ENCODE measurements around the gene NTM.

The NTM gene

GRCh38 chr11:131858505-131858904 lies 488.1 kb downstream of the NTM start:
- TF ChIP-seq CTCF (IDR thresholded peaks at IDR 0.05; ENCODE audit: low read depth, low read length), result no peak
- no peak overlapping the region for H3K4me3 ChIP-seq (ENCODE audit: low read depth, low read length)

DNA sequence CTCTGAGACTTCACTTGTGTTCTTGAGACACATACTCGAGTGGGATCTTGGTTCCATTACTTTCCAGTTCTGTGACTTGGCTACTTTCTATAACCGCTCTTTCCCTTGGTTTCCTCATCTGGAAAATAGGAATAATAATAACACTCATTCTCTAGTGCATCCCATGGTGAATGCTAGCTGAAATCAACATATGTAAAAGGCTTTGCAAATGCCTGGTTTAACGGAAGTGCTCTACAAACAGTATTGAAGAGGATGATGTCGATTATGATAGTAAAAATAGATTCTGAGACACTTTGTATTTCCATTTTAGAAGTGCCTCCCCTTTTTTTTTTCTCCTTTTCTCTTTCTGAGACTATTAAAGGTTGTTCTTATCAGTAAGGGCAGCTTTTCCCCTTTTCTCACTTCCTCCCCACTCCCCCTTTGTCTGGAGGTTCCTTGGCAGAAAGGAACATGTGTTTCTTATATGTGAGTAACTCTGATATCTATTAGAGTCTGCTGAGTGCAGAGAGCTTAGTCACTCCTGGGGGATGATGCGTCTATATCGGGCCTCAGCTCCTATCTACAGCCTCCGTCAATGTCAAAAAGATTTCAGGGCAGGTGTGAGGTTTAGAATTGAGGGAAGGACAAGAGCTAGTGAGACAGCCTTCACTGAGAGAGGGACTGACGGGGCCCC lies 489.3 kb downstream of the NTM start:
- no peak for TF ChIP-seq CTCF (IDR thresholded peaks at IDR 0.05; ENCODE audit: low read depth, low read length)
- no peak overlapping the region for H3K4me3 ChIP-seq (ENCODE audit: low read depth, low read length)

DNA sequence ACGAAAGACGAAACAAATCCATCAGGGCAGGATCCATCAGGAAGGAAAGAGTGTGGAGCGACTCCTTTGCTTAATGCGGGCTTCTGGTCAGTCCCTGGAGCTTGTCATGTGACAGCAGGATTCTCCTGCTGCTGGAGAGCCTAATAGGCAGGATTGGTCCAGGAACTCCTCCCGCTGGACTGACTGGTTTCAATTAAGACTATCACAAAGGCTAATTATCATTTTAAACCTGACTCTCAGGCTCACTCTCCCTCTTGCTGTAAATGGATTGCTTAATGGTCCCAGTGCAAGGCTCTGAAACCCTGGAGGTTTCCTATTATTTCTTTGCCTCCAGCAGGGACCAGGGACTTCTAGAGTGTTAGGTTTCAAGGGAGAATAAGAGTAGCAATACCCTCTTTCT lies 493.8 kb downstream of the NTM start:
- TF ChIP-seq CTCF (IDR thresholded peaks at IDR 0.05; ENCODE audit: low read depth, low read length), result no peak
- no peak overlapping the region for H3K4me3 ChIP-seq (ENCODE audit: low read depth, low read length)

DNA sequence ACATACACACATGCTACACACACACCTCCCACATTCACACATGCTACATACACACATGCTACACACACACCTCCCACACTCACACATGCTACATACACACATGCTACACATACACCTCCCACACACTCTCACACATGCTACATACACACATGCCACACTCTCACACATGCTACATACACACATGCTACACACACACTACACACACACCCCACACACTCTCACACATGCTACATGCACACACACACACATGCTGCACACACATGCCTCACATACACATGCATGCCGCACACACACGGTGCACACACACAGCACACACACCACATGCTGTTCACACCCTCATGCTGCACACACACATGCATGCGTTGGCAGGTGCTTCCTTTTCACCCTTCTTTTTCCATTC lies 495.4 kb downstream of the NTM start:
- no peak overlapping the region for H3K4me3 ChIP-seq (ENCODE audit: low read depth, low read length)
- no peak for TF ChIP-seq CTCF (IDR thresholded peaks at IDR 0.05; ENCODE audit: low read depth, low read length)

- TF ChIP-seq CTCF (IDR thresholded peaks at IDR 0.05; ENCODE audit: low read depth, low read length), result no peak
- no peak overlapping the region for H3K4me3 ChIP-seq (ENCODE audit: low read depth, low read length)
These were observed 496.4 kb downstream of the NTM start for GRCh38 chr11:131866535-131867400.

DNA sequence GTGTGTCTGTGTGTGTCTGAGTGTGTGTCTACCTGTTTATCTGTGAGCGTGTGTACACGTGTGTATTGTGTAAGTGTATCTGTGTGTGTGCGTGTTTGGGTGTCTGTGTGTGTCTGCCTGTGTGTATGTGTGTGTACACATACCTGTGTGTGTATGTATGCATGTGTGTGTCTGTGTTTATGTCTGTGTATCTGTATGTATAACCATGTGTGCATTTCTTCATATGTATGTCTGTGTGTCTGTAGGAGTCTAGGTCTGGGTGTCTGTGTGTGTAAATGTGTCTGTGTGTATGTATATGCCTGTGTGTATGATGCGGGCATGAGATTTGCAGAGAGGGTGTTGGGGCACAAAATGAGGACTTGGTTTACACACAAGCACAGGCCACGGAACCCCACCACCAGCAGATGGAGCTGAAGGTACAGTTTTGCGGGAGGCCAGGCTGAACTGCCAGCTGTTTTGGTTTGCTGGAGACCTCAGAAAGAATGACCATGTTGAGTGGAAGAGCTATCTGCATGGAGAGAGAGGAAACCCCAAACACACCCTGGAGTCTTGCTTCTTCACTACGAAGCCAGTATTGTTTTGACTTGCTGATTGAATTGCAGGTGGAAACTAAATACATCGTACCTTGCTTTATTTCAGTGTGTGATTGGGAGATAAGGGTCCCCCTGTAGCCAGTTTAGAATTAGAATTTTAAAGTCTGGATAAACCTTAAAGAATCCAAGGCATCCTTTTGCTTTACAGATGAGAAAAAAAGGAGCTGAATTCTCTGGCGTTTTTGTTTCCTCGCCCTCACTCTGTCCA lies 497.2 kb downstream of the NTM start:
- H3K4me3 ChIP-seq (ENCODE audit: low read depth, low read length), result no peak overlapping the region
- TF ChIP-seq CTCF (IDR thresholded peaks at IDR 0.05; ENCODE audit: low read depth, low read length), result peak; percentile 86
